Neuronal stem cell (in vitro differentiated cells): ENCODE data around the gene DIAPH2.

Experiments
- DNase-seq: peaks from one replicate; pipeline ENCODE4 v3.0.0-alpha.2; 2013; ENCODE audit warnings: low spot score
- H2AFZ ChIP-seq: one replicate; pipeline ENCODE4 v1.6.1; 2013; ENCODE audit warnings: mild to moderate bottlenecking, low read length, inconsistent platforms
- H2AK5ac ChIP-seq: 2 replicates; pipeline ENCODE4 v1.6.1; 2013; ENCODE audit warnings: low read depth, mild to moderate bottlenecking, inconsistent platforms, low read length, moderate library complexity, mixed read lengths
- H2BK120ac ChIP-seq: 2 replicates; pipeline ENCODE4 v1.6.1; 2013; ENCODE audit warnings: low read depth, mild to moderate bottlenecking, inconsistent platforms, low read length, moderate library complexity, mixed read lengths
- H2BK12ac ChIP-seq: one replicate; pipeline ENCODE4 v1.6.1; 2013; ENCODE audit warnings: low read length, inconsistent platforms
- H2BK15ac ChIP-seq: 2 replicates; pipeline ENCODE4 v1.6.1; 2013; ENCODE audit warnings: mild to moderate bottlenecking, low read length, inconsistent platforms, mixed read lengths
- H2BK5ac ChIP-seq: one replicate; pipeline ENCODE4 v1.6.1; 2013; ENCODE audit warnings: inconsistent platforms, mild to moderate bottlenecking, low read length, moderate library complexity
- H3K14ac ChIP-seq: one replicate; pipeline ENCODE4 v1.6.1; 2013; ENCODE audit warnings: low read length, inconsistent platforms
- H3K18ac ChIP-seq: 2 replicates; pipeline ENCODE4 v1.6.1; 2013; ENCODE audit warnings: low read length, inconsistent platforms
- H3K23ac ChIP-seq: 2 replicates; pipeline ENCODE4 v1.6.1; 2013; ENCODE audit warnings: low read depth, mild to moderate bottlenecking, mixed read lengths, low read length, inconsistent platforms; ENCODE audit not compliant: poor library complexity
- H3K27ac ChIP-seq: replicated peaks from 3 replicates; pipeline ENCODE4 v1.5.1; 2013; ENCODE audit warnings: low read length, inconsistent platforms
- H3K27me3 ChIP-seq, 3 experiments: 2 replicates each; pipeline ENCODE4 v1.6.1; 2013; ENCODE audit warnings: low read length in 3 of 3, mild to moderate bottlenecking in 2 of 3, inconsistent platforms in 1 of 3, low read depth in 1 of 3, mixed read lengths in 1 of 3, moderate library complexity in 1 of 3; ENCODE audit not compliant: control insufficient read depth in 3 of 3, insufficient read depth in 3 of 3
- H3K36me3 ChIP-seq, 2 donors: replicated peaks in 1 of 2; 2 replicates each; pipeline ENCODE4 v1.6.1; 2013; ENCODE audit warnings: low read length in 2 of 2; ENCODE audit not compliant: control insufficient read depth in 2 of 2, insufficient read depth in 2 of 2
- H3K4ac ChIP-seq: 2 replicates; pipeline ENCODE4 v1.6.1; 2013; ENCODE audit warnings: inconsistent platforms, mild to moderate bottlenecking, low read length, moderate library complexity
- H3K4me1 ChIP-seq, 2 donors: 1 replicate in 1 of 2; 2 replicates in 1 of 2; pipeline ENCODE4 v1.6.1; 2013; ENCODE audit warnings: low read length in 2 of 2, low read depth in 1 of 2; ENCODE audit not compliant: control insufficient read depth in 2 of 2, insufficient read depth in 1 of 2
- H3K4me2 ChIP-seq: one replicate; pipeline ENCODE4 v1.6.1; 2013; ENCODE audit warnings: mild to moderate bottlenecking, low read length, inconsistent platforms; ENCODE audit not compliant: insufficient read depth, poor library complexity, severe bottlenecking
- H3K4me3 ChIP-seq, 2 donors: 2 replicates each; pipeline ENCODE4 v1.5.1; 2013; ENCODE audit warnings: low read length in 2 of 2, mild to moderate bottlenecking in 2 of 2, inconsistent platforms in 1 of 2, moderate library complexity in 1 of 2
- H3K79me1 ChIP-seq: one replicate; pipeline ENCODE4 v1.6.1; 2013; ENCODE audit warnings: low read depth, mild to moderate bottlenecking, inconsistent platforms, low read length, moderate library complexity
- H3K9ac ChIP-seq: one replicate; pipeline ENCODE4 v1.6.1; 2013; ENCODE audit warnings: mild to moderate bottlenecking, low read depth, low read length, inconsistent platforms; ENCODE audit not compliant: poor library complexity
- H3K9me3 ChIP-seq, 2 donors: replicated peaks in 1 of 2; 2 replicates each; pipeline versions ENCODE3 to v1.6.1; 2013; ENCODE audit warnings: low read length in 2 of 2, mild to moderate bottlenecking in 2 of 2, inconsistent platforms in 1 of 2, low read depth in 1 of 2, mixed read lengths in 1 of 2, moderate library complexity in 1 of 2; ENCODE audit not compliant: control insufficient read depth in 2 of 2, insufficient read depth in 1 of 2
- H4K8ac ChIP-seq: one replicate; pipeline ENCODE4 v1.6.1; 2013; ENCODE audit warnings: low read depth, mild to moderate bottlenecking, inconsistent platforms, low read length, moderate library complexity
- H4K91ac ChIP-seq: one replicate; pipeline ENCODE4 v1.6.1; 2013; ENCODE audit warnings: low read length, low read depth, mild to moderate bottlenecking, inconsistent platforms; ENCODE audit not compliant: poor library complexity
- WGBS, 2 donors: extraction: QIAGEN DNeasy Blood & Tissue Kit; methylation state at CpG; one replicate each; pipeline ENCODE4 v1.1.7; 2013; ENCODE audit warnings: missing lambda C conversion rate in 2 of 2, mixed read lengths in 1 of 2; ENCODE audit not compliant: insufficient read length in 2 of 2, insufficient replicate concordance in 1 of 2; ENCODE audit errors: extremely low coverage in 2 of 2; 5-methylcytosine and 5-hydroxymethylcytosine counted together

DIAPH2 gene

DNA sequence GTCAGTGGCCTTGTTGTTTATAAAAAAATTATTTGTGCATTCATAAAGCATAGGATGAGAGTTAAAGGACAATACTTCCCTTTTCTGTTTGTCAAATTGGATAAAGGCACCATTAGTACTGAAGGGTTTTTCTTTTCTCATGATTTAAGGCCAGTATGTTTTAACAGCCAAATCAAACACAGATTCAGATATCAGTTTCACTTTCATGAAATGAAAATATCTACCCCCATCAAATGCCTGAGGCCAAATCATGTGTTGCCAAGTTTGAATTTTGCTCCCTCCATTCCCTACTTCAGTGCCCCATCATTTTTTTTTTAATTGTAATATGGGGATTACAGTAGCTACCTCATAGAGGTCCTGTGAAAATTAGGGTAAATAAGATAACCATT, 944.9 kb downstream of the DIAPH2 start:
- H2AK5ac ChIP-seq, result no peak overlapping the region
- no peak overlapping the region for H3K4ac ChIP-seq
- H3K18ac ChIP-seq, result no peak overlapping the region
- no peaks in the 10 kb centered on the region for H3K36me3 ChIP-seq
- H4K8ac ChIP-seq, result no peak overlapping the region
- DNase-seq, result no peak
- H3K27ac ChIP-seq, result no peak overlapping the region
- no peak overlapping the region for H3K4me3 ChIP-seq
- no peak overlapping the region for H2BK12ac ChIP-seq
- no peak overlapping the region for H3K4me2 ChIP-seq
- H3K14ac ChIP-seq, result no peak overlapping the region
- H2BK5ac ChIP-seq, result no peak overlapping the region
- no peak overlapping the region for H2BK15ac ChIP-seq
- H3K9me3 ChIP-seq, result no peaks in the 10 kb centered on the region
- H2BK120ac ChIP-seq, result no peak overlapping the region
- H3K4me1 ChIP-seq, result no peaks in the 10 kb centered on the region
- no peaks in the 10 kb centered on the region for H3K27me3 ChIP-seq
- H3K9ac ChIP-seq, result no peak overlapping the region
- H3K79me1 ChIP-seq, result no peaks in the 10 kb centered on the region
- H2AFZ ChIP-seq, result no peak overlapping the region
- H3K23ac ChIP-seq, result no peak overlapping the region
- H4K91ac ChIP-seq, result no peak overlapping the region

DNA sequence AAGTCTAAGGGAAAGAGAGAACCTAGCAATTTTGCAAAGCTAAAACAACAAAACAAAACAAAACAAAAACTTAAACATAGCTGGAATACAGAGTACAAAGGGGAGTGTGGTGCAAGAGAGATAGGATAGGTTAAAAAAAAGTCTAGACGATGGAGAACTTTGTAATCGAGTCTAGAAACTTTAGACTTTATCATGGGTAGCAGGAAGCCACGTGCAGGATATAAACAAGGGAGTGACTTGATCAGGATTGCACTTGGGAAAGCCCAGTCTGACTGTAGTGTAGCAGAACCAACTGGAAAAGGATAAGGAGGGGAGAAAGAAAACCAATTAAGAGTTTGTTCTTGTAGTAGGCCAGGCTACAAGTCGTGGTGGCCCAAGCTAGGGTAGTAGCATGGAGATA, 949.2 kb downstream of the DIAPH2 start:
- Histone ChIP-seq H4K8ac (no peak overlapping the region), H4K91ac (no peak overlapping the region), H2BK15ac (no peak overlapping the region), H3K9me3 (no peaks in the 10 kb centered on the region), H3K4me1 (peaks cover 3 to 8% of the 10 kb centered on the region in 2 donors), H3K23ac (no peak overlapping the region), H3K4me2 (no peak overlapping the region), H3K18ac (no peak overlapping the region), H3K9ac (no peak overlapping the region), H3K27me3 (no peaks in the 10 kb centered on the region), H2AK5ac (no peak overlapping the region), H2BK120ac (no peak overlapping the region), H2BK12ac (no peak overlapping the region), H2AFZ (no peak overlapping the region), H3K14ac (no peak overlapping the region), H3K4me3 (no peak overlapping the region), H3K27ac (no peak overlapping the region), H2BK5ac (no peak overlapping the region), H3K4ac (no peak overlapping the region), H3K79me1 (no peaks in the 10 kb centered on the region), H3K36me3 (no peaks in the 10 kb centered on the region)
- no CpG with 5 or more reads among the region's 4 CpGs for WGBS, 2 donors
- no peak for DNase-seq

DNA sequence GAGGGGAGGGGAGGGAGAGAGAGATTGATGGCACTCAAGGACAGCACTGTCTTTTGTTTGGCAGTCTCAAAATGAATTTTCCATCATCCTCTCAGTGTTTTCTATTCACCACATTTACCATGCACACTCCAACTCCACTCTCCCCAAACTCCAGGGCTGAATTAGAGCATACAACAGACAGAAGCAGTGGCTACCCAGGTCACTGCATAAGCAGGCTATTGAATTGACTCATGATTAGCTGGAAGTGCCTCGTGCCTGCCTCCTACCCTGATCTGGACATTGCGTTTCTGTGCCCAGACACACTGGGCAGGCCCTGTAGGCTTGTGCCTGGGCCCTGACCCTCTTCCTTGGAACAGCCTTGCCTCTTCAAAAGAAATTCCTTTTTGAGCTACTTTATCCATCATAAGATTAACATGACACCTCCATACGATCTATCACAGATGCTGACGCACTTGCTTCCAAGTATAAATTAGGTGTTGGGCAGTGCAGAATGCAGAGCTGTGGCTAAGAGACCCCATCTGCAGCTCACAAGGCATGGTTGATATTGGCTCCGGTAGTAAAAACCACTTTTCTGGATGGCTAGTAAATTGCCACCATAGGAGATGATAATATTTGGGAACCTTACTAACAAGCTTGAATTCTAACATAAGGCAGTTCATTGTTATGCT, 952.0 kb downstream of the DIAPH2 start:
- Histone ChIP-seq H2BK5ac (no peak overlapping the region), H2BK120ac (no peak overlapping the region), H3K4me1 (peaks cover 3 to 16% of the 10 kb centered on the region in 2 donors), H3K14ac (no peak overlapping the region), H2AK5ac (no peak overlapping the region), H4K8ac (no peak overlapping the region), H3K9ac (no peak overlapping the region), H3K36me3 (no peaks in the 10 kb centered on the region), H3K9me3 (no peaks in the 10 kb centered on the region), H3K4me3 (no peak overlapping the region), H2BK12ac (no peak overlapping the region), H3K27ac (no peak overlapping the region), H3K4me2 (no peak overlapping the region), H2BK15ac (no peak overlapping the region), H3K23ac (no peak overlapping the region), H3K79me1 (no peaks in the 10 kb centered on the region), H3K27me3 (no peaks in the 10 kb centered on the region), H3K4ac (no peak overlapping the region), H3K18ac (no peak overlapping the region), H4K91ac (no peak overlapping the region), H2AFZ (peak overlapping the region; percentile 51)
- WGBS, 2 donors, result no CpG with 5 or more reads among the region's 5 CpGs
- DNase-seq, result no peak

DNA sequence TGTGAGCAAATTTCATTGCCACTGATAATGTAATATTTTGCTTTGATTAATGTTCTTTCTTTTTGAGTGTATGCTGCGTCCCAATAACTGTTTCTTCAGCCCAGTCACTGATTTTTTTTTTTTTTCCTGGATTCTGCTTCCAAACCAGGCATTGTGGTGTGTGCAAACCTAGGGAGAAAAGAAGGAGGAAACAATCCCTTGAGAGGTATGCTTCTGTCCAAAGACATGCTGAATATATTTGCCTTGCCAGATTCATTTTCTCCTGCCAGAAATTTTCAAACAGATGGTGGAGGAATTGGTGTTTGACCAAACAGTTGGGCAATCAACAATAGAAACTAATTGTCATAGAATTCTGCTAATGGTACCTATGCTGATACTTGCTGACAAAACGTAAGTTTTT, 952.6 kb downstream of the DIAPH2 start:
- Histone ChIP-seq H3K18ac (no peak overlapping the region), H2AFZ (no peak overlapping the region), H3K14ac (no peak overlapping the region), H3K23ac (no peak overlapping the region), H3K27ac (no peak overlapping the region), H2BK15ac (no peak overlapping the region), H3K9ac (no peak overlapping the region), H3K36me3 (no peaks in the 10 kb centered on the region), H3K9me3 (no peaks in the 10 kb centered on the region), H3K4me2 (no peak overlapping the region), H3K4ac (no peak overlapping the region), H2AK5ac (no peak overlapping the region), H4K8ac (no peak overlapping the region), H3K27me3 (no peaks in the 10 kb centered on the region), H4K91ac (no peak overlapping the region), H2BK12ac (no peak overlapping the region), H3K4me3 (no peak overlapping the region), H2BK5ac (no peak overlapping the region), H3K79me1 (no peaks in the 10 kb centered on the region), H2BK120ac (no peak overlapping the region), H3K4me1 (peaks cover 3 to 16% of the 10 kb centered on the region in 2 donors)
- DNase-seq, result no peak
- WGBS, 2 donors, result no CpG with 5 or more reads among the region's 2 CpGs
